Endothelial cell of umbilical vein (primary cell): ENCODE data around the gene PPP1R15B. TPM values are rescaled to one million over a fixed set of nuclear protein-coding genes. Genes with fewer than 3 reads are reported as not detected.

Experiments used
- BruUV-seq: library from RNA; stranded (reverse); fragments of 400-500 nt; replicated peaks from 2 replicates; lab custom pipeline; 2021; lab: Mats Ljungman, UMichigan
- CTCF ChIA-PET: fragments of 300-600, 350-600 bp; sonication (Branson Sonifier 250); formaldehyde crosslinking; loops from one replicate; lab custom pipeline; 2021; ENCODE audit warnings: antibody characterized with exemption, inconsistent platforms; lab: Charles Lee
- POLR2A ChIA-PET: fragments of 300-600, 350-600 bp; sonication (Branson Sonifier 250); formaldehyde crosslinking; loops from one replicate; lab custom pipeline; 2021; ENCODE audit warnings: antibody characterized with exemption, inconsistent platforms; lab: Charles Lee
- DNase-seq: peaks from one replicate; pipeline ENCODE4 v3.0.0-alpha.2; 2011; ENCODE audit warnings: low read depth, low spot score
- FAIRE-seq: peaks from 2 replicates; lab custom pipeline; 2011; peaks lifted over from hg19 to GRCh38; lab: Jason Lieb, UNC
- H2AFZ ChIP-seq: 2 replicates; pipeline ENCODE4 v1.6.0; 2012; ENCODE audit warnings: low read depth, low read length, control low read depth, inconsistent platforms
- H3K27ac ChIP-seq: 2 replicates; pipeline ENCODE4 v1.5.1; 2011; ENCODE audit warnings: low read depth, mild to moderate bottlenecking, control low read depth, low read length, moderate library complexity; ENCODE audit not compliant: insufficient read depth
- H3K27me3 ChIP-seq, 2 experiments: 2 replicates each; pipeline versions ENCODE4 v1.6.0 to v1.6.1; 2011; ENCODE audit warnings: low read length in 2 of 2, mixed read lengths in 1 of 2; ENCODE audit not compliant: control insufficient read depth in 2 of 2, insufficient read depth in 2 of 2
- H3K36me3 ChIP-seq, 2 experiments: 2 replicates in 1 of 2; 3 replicates in 1 of 2; pipeline ENCODE4 v1.5.1; 2011; ENCODE audit warnings: low read length in 2 of 2, mild to moderate bottlenecking in 1 of 2, moderate library complexity in 1 of 2; ENCODE audit not compliant: control insufficient read depth in 2 of 2, insufficient read depth in 2 of 2; ENCODE audit errors: extremely low read depth in 1 of 2
- H3K4me1 ChIP-seq: 3 replicates; pipeline ENCODE4 v1.5.1; 2011; ENCODE audit warnings: mild to moderate bottlenecking, low read length; ENCODE audit not compliant: control insufficient read depth, insufficient read depth; ENCODE audit errors: extremely low read depth
- H3K4me2 ChIP-seq: 2 replicates; pipeline ENCODE4 v1.6.1; 2011; ENCODE audit warnings: low read length, control low read depth, mixed read lengths; ENCODE audit not compliant: insufficient read depth
- H3K4me3 ChIP-seq, 3 experiments: fragments of 200-600 bp in 1 of 3; sonication (generic), shearing (Covaris generic) in 1 of 3; replicated peaks in 1 of 3; 2 replicates each; pipeline ENCODE4 v1.5.1; 2011 to 2016; ENCODE audit warnings: control low read depth in 3 of 3, low read length in 3 of 3, mild to moderate bottlenecking in 2 of 3, inconsistent platforms in 1 of 3, low read depth in 1 of 3, moderate library complexity in 1 of 3; ENCODE audit not compliant: insufficient read depth in 1 of 3
- H3K79me2 ChIP-seq: 2 replicates; pipeline ENCODE4 v1.6.0; 2012; ENCODE audit warnings: low read length, inconsistent platforms; ENCODE audit not compliant: control insufficient read depth, insufficient read depth
- H3K9ac ChIP-seq: replicated peaks from 2 replicates; pipeline ENCODE3; 2011; ENCODE audit warnings: low read length, control low read depth; ENCODE audit not compliant: insufficient read depth; ENCODE audit errors: extremely low read depth
- H3K9me1 ChIP-seq: replicated peaks from 3 replicates; pipeline ENCODE4 v1.6.0; 2011; ENCODE audit warnings: mild to moderate bottlenecking, low read length; ENCODE audit not compliant: control insufficient read depth, insufficient read depth; ENCODE audit errors: extremely low read depth
- H3K9me3 ChIP-seq: replicated peaks from 2 replicates; pipeline ENCODE4 v1.5.1; 2012; ENCODE audit warnings: low read length, inconsistent platforms; ENCODE audit not compliant: control insufficient read depth, insufficient read depth
- H4K20me1 ChIP-seq: replicated peaks from 2 replicates; pipeline ENCODE3; 2011; ENCODE audit warnings: mild to moderate bottlenecking, low read length; ENCODE audit not compliant: control insufficient read depth, insufficient read depth; ENCODE audit errors: extremely low read depth
- EZH2 ChIP-seq: IDR thresholded peaks from 2 replicates; pipeline ENCODE4 v1.6.1; 2012; ENCODE audit warnings: borderline replicate concordance, low read depth, mild to moderate bottlenecking, moderate library complexity, low read length, inconsistent platforms; ENCODE audit not compliant: severe bottlenecking
- FOS ChIP-seq: IDR thresholded peaks from 2 replicates; pipeline ENCODE4 v1.6.1; 2011; ENCODE audit warnings: mild to moderate bottlenecking, low read length, moderate library complexity, borderline replicate concordance; ENCODE audit not compliant: insufficient read depth
- GATA2 ChIP-seq: IDR thresholded peaks from 2 replicates; pipeline ENCODE4 v1.7.0; 2011; ENCODE audit warnings: low read depth, mild to moderate bottlenecking, moderate library complexity, mixed read lengths, low read length; ENCODE audit not compliant: insufficient read length, insufficient read depth
- JUN ChIP-seq: IDR thresholded peaks from 2 replicates; pipeline ENCODE4 v1.6.1; 2011; ENCODE audit warnings: borderline replicate concordance, low read depth; ENCODE audit not compliant: insufficient read length, insufficient read depth
- MYC ChIP-seq: IDR thresholded peaks from one replicate; pipeline ENCODE4 v1.6.1; 2011; ENCODE audit warnings: mild to moderate bottlenecking, low read depth, low read length
- POLR2A ChIP-seq: IDR thresholded peaks from 2 replicates; pipeline ENCODE4 v1.6.1; 2012; ENCODE audit warnings: low read depth, mild to moderate bottlenecking, control low read depth, low read length
- POLR2AphosphoS5 ChIP-seq: IDR thresholded peaks from 2 replicates; pipeline ENCODE4 v1.6.1; 2012; ENCODE audit warnings: low read depth, mild to moderate bottlenecking, control low read depth, low read length, moderate library complexity; ENCODE audit not compliant: insufficient read depth
- dilution Hi-C: fragments of 300-500 bp; cut with MboI; formaldehyde crosslinking; loops from one replicate; pipeline ENCODE4 v1.15.0; 2019; ENCODE audit warnings: low sequenced_read_pairs; ENCODE audit not compliant: extremely low pct_ligation_motif_present
- intact Hi-C: fragments of 100-400 bp; cut with micrococcal nuclease; formaldehyde crosslinking; loops from one replicate; pipeline ENCODE4 v1.10.0; 2022
- polyA plus RNA-seq, 4 experiments: library from polyadenylated mRNA; depleted of rRNA in 3 of 4; stranded (reverse) in 3 of 4; unstranded in 1 of 4; fragments of >200 nt; gene quantifications; 2 replicates each; pipeline versions ENCODE4 v1.2.1 to v1.2.3, GENCODE V29; 2011 to 2012; ENCODE audit warnings: missing spikeins in 1 of 4
- total RNA-seq: library from RNA; stranded (reverse); gene quantifications from 2 replicates; pipeline ENCODE4 v1.2.3, GENCODE V29; 2021
- TF ChIP-seq, protein P1 (sequence below), 2 donors: IDR thresholded peaks; 1 replicate in 1 of 2; 2 replicates in 1 of 2; pipeline ENCODE4 v1.5.1; 2011; ENCODE audit warnings: low read length in 2 of 2, mild to moderate bottlenecking in 2 of 2, moderate library complexity in 2 of 2, control low read depth in 1 of 2, inconsistent platforms in 1 of 2, low read depth in 1 of 2; ENCODE audit not compliant: insufficient read depth in 1 of 2; ENCODE audit errors: extremely low read depth in 1 of 2
- TF ChIP-seq, protein P2 (sequence below): IDR thresholded peaks from 2 replicates; pipeline ENCODE4 v1.6.1; 2011; ENCODE audit not compliant: insufficient read depth, insufficient read length

Gene PPP1R15B
- total and polyA plus RNA-seq, 2 donors (not counting 3 experiments of a cell fraction or from before 2014, with no cell fraction given), result 16.8 to 39.8 TPM

DNA sequence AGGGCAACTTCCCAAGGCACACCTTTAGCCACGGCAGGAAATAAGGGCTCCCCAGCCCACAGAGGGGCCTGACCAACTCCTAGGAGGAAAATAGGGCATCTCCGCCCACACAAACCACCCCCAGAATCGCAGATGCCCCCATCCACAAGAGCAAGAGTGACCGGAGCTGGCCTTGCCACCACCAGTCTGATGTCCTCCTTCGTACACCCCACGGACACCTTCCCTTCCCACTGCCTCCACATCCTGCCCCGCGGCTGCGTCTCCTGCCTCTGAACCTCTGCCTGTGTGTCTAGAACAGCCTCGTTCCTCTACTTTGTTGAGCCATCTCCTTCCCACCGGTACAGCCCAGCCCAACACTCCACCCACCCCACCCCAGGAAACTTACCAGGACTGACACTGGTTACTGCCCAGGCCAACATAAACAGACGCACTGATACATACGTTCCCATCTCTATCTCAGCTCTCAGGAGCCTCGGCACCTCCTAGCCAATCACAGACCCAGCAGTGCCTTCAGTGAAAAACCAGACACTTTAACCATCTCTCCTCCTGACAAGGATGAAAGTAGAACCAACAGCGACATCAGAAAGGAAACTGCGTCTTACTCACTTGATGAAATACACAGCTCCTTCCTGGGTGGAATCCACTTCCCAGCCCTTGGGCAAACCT is 44.3 kb downstream of the PPP1R15B start:
- no peak overlapping the region for H2AFZ ChIP-seq
- FAIRE-seq (no peak), DNase-seq (no peak)
- no peaks in the 10 kb centered on the region for H3K9me1 ChIP-seq
- intact Hi-C loops (no loop called here), dilution Hi-C loops (no loop called here)
- ChIA-PET CTCF (interaction anchor here (0.8 to 6.2 kb wide), 10 partner anchors 10 to 205 kb away, joined by 3 to 81 read pairs (median 4); partner anchors contain the start of gene GOLT1A), POLR2A (interaction anchor here (1.4 kb wide), 1 partner anchor 31 kb away, joined by 3 read pairs; no protein-coding TSS in a partner anchor)
- no peaks in the 10 kb centered on the region for H4K20me1 ChIP-seq
- H3K79me2 ChIP-seq, result no peaks in the 10 kb centered on the region
- TF ChIP-seq POLR2AphosphoS5 (no peak), MYC (no peak), JUN (no peak), GATA2 (no peak), EZH2 (no peak), POLR2A (no peak), FOS (no peak)
- TF ChIP-seq, protein P1, sequence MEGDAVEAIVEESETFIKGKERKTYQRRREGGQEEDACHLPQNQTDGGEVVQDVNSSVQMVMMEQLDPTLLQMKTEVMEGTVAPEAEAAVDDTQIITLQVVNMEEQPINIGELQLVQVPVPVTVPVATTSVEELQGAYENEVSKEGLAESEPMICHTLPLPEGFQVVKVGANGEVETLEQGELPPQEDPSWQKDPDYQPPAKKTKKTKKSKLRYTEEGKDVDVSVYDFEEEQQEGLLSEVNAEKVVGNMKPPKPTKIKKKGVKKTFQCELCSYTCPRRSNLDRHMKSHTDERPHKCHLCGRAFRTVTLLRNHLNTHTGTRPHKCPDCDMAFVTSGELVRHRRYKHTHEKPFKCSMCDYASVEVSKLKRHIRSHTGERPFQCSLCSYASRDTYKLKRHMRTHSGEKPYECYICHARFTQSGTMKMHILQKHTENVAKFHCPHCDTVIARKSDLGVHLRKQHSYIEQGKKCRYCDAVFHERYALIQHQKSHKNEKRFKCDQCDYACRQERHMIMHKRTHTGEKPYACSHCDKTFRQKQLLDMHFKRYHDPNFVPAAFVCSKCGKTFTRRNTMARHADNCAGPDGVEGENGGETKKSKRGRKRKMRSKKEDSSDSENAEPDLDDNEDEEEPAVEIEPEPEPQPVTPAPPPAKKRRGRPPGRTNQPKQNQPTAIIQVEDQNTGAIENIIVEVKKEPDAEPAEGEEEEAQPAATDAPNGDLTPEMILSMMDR (IDR thresholded peaks at IDR 0.05; ENCODE audit: extremely low read depth in 1 of 2, insufficient read depth in 1 of 2, low read depth in 1 of 2, low read length in 2 of 2), result no peak
- TF ChIP-seq, protein P2, sequence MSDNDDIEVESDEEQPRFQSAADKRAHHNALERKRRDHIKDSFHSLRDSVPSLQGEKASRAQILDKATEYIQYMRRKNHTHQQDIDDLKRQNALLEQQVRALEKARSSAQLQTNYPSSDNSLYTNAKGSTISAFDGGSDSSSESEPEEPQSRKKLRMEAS, result no peak
- H3K27ac ChIP-seq, result peak overlapping the region; percentile 18
- H3K4me2 ChIP-seq, result peak overlapping the region; percentile 7
- H3K27me3 ChIP-seq, result no peaks in the 10 kb centered on the region
- H3K4me1 ChIP-seq, result peaks cover 30% of the 10 kb centered on the region
- no peaks in the 10 kb centered on the region for H3K36me3 ChIP-seq
- no TSS peak for BruUV-seq
- no peak overlapping the region for H3K9ac ChIP-seq
- no peak overlapping the region for H3K4me3 ChIP-seq
- no peaks in the 10 kb centered on the region for H3K9me3 ChIP-seq
